ENCODE results near the gene TMEM139.

The TMEM139 gene

GRCh38 chr7:143321734-143322133 is 37.0 kb downstream of the TMEM139 start:
- no peak overlapping the region for H3K4me3 ChIP-seq
- H3K27ac ChIP-seq: no peak overlapping the region
- no peaks in the 10 kb centered on the region for H3K36me3 ChIP-seq
- no peaks in the 10 kb centered on the region for H3K4me1 ChIP-seq
- DNase-seq: peak in 1 of 2 donors; percentile 30
- no peak for TF ChIP-seq CTCF (IDR thresholded peaks at IDR 0.05)
- no peaks in the 10 kb centered on the region for H3K9me3 ChIP-seq
- peaks cover 0 to 4% of the 10 kb centered on the region in 2 donors for H3K27me3 ChIP-seq
- intact Hi-C loops (cut with DNase I; ENCODE audit: low total_unique reads): no loop called here

GRCh38 chr7:143322760-143323633 is 38.2 kb downstream of the TMEM139 start:
- Histone ChIP-seq H3K9me3 (no peaks in the 10 kb centered on the region), H3K27me3 (peaks cover 0 to 4% of the 10 kb centered on the region in 2 donors), H3K36me3 (no peaks in the 10 kb centered on the region), H3K27ac (no peak overlapping the region), H3K4me1 (no peaks in the 10 kb centered on the region), H3K4me3 (no peak overlapping the region)
- no peak for DNase-seq
- no peak for TF ChIP-seq CTCF (IDR thresholded peaks at IDR 0.05)
- intact Hi-C loops (cut with DNase I; ENCODE audit: low total_unique reads): no loop called here

GRCh38 chr7:143323653-143324052 is 38.9 kb downstream of the TMEM139 start:
- intact Hi-C loops (cut with DNase I; ENCODE audit: low total_unique reads): no loop called here
- DNase-seq: no peak
- no peaks in the 10 kb centered on the region for H3K4me1 ChIP-seq

GRCh38 chr7:143325240-143325639 is 40.5 kb downstream of the TMEM139 start:
- peaks cover 0 to 4% of the 10 kb centered on the region in 2 donors for H3K27me3 ChIP-seq
- DNase-seq: no peak
- intact Hi-C loops (cut with DNase I; ENCODE audit: low total_unique reads): no loop called here
- no peak overlapping the region for H3K4me3 ChIP-seq
- H3K9me3 ChIP-seq: no peaks in the 10 kb centered on the region
- no peaks in the 10 kb centered on the region for H3K4me1 ChIP-seq
- H3K36me3 ChIP-seq: no peaks in the 10 kb centered on the region
- no peak for TF ChIP-seq CTCF (IDR thresholded peaks at IDR 0.05)
- H3K27ac ChIP-seq: no peak overlapping the region

More at GRCh38 chr7:143323653-143324052, 38.9 kb downstream of the TMEM139 start:
- no peak for TF ChIP-seq CTCF (IDR thresholded peaks at IDR 0.05)
- Histone ChIP-seq H3K4me3 (no peak overlapping the region), H3K27ac (no peak overlapping the region), H3K9me3 (no peaks in the 10 kb centered on the region), H3K27me3 (peaks cover 0 to 4% of the 10 kb centered on the region in 2 donors), H3K36me3 (no peaks in the 10 kb centered on the region)

GRCh38 chr7:143327903-143328302 is 43.1 kb downstream of the TMEM139 start:
- H3K27ac ChIP-seq: no peak overlapping the region
- no peak for DNase-seq
- no peaks in the 10 kb centered on the region for H3K36me3 ChIP-seq
- no peak overlapping the region for H3K4me3 ChIP-seq
- peaks cover 0 to 4% of the 10 kb centered on the region in 2 donors for H3K27me3 ChIP-seq
- no peaks in the 10 kb centered on the region for H3K9me3 ChIP-seq
- no peaks in the 10 kb centered on the region for H3K4me1 ChIP-seq
- TF ChIP-seq CTCF (IDR thresholded peaks at IDR 0.05): no peak
- intact Hi-C loops (cut with DNase I; ENCODE audit: low total_unique reads): no loop called here

Measured in tibial artery (tissue), 4 donors.